ENCODE results near the gene SHKBP1.
A peak's percentile ranks its signal among the peaks of the same experiment; 100 is the strongest.
"Not testable (repeated sequence)": the region's sequence is repeated elsewhere in the genome, so short reads cannot be mapped to it uniquely, and the experiment has no call there.

Gene SHKBP1

GRCh38 chr19:40555978-40556689 is 20.5 kb upstream of the SHKBP1 start:
- no peak for DNase-seq

GRCh38 chr19:40556953-40557530 is 19.6 kb upstream of the SHKBP1 start:
- no peak for DNase-seq

GRCh38 chr19:40559394-40559793 is 17.3 kb upstream of the SHKBP1 start:
- no peak for DNase-seq

- no peak for DNase-seq
Measured at GRCh38 chr19:40560092-40560507, 16.6 kb upstream of the SHKBP1 start.

GRCh38 chr19:40561947-40562346 is 14.7 kb upstream of the SHKBP1 start:
- DNase-seq, result no peak

- not testable (repeated sequence) for DNase-seq
Measured at GRCh38 chr19:40564535-40564934, 12.1 kb upstream of the SHKBP1 start.

GRCh38 chr19:40565355-40565754 is 11.3 kb upstream of the SHKBP1 start:
- no peak for DNase-seq

- DNase-seq, result no peak
Measured at GRCh38 chr19:40565910-40566495, 10.7 kb upstream of the SHKBP1 start.

- no peak for DNase-seq
Measured at GRCh38 chr19:40567040-40567749, 9.5 kb upstream of the SHKBP1 start.

- no peak for DNase-seq
Measured at GRCh38 chr19:40567750-40568494, 8.8 kb upstream of the SHKBP1 start.

- DNase-seq, result peak; percentile 92
Measured at GRCh38 chr19:40570313-40571004, 6.2 kb upstream of the SHKBP1 start.

GRCh38 chr19:40571005-40571318 is 5.7 kb upstream of the SHKBP1 start:
- no peak for DNase-seq

- DNase-seq, result no peak
Measured at GRCh38 chr19:40571831-40572495, 4.7 kb upstream of the SHKBP1 start.

- DNase-seq, result no peak
Measured at GRCh38 chr19:40575326-40575725, 1.3 kb upstream of the SHKBP1 start.

GRCh38 chr19:40576151-40576584 is 505 bp upstream of the SHKBP1 start:
- no peak for DNase-seq

- no peak for DNase-seq
Measured at GRCh38 chr19:40578442-40578908, 1.8 kb downstream of the SHKBP1 start.

GRCh38 chr19:40580619-40581018 is 3.9 kb downstream of the SHKBP1 start:
- DNase-seq, result no peak

GRCh38 chr19:40581531-40581930 is 4.9 kb downstream of the SHKBP1 start:
- no peak for DNase-seq

- no peak for DNase-seq
Measured at GRCh38 chr19:40582467-40582866, 5.8 kb downstream of the SHKBP1 start.

- no peak for DNase-seq
Measured at GRCh38 chr19:40583283-40583682, 6.6 kb downstream of the SHKBP1 start.

- no peak for DNase-seq
Measured at GRCh38 chr19:40584007-40584406, 7.3 kb downstream of the SHKBP1 start.
